Caki2 (cell line): ENCODE data around the gene P4HB. TPM values are rescaled to one million over a fixed set of nuclear protein-coding genes. Genes with fewer than 3 reads are reported as not detected.
"Not testable (repeated sequence)": the region's sequence is repeated elsewhere in the genome, so short reads cannot be mapped to it uniquely, and the experiment has no call there.

Source experiments
- DNase-seq: peaks from one replicate; pipeline ENCODE4 v3.0.0-alpha.2; 2015; ENCODE audit warnings: low read depth
- in situ Hi-C: cut with HindIII; loops from 2 replicates; pipeline ENCODE4 v1.10.0; 2016; ENCODE audit warnings: low sequenced_read_pairs, low pct_unique_long_range_greater_than_20kb, mixed read lengths
- total RNA-seq: library from RNA; depleted of rRNA; stranded (reverse); fragments of >200 nt; shearing (Covaris generic); gene quantifications from 2 replicates; pipeline ENCODE4 v1.2.3, GENCODE V29; 2014; ENCODE audit warnings: low replicate concordance

Gene P4HB
- total RNA-seq, 1 experiment from 2014 or later, result 796 TPM

GRCh38 chr17:81840059-81840458 is 20.3 kb downstream of the P4HB start:
- in situ Hi-C loops, DNase-seq: not testable (repeated sequence)

GRCh38 chr17:81839301-81839700 is 21.0 kb downstream of the P4HB start:
- in situ Hi-C loops, result no loop called here
- DNase-seq, result no peak

GRCh38 chr17:81838753-81839255 is 21.5 kb downstream of the P4HB start:
- in situ Hi-C loops, result no loop called here
- DNase-seq, result no peak

GRCh38 chr17:81837641-81838040 is 22.7 kb downstream of the P4HB start:
- DNase-seq, result no peak
- in situ Hi-C loops, result no loop called here

- in situ Hi-C loops, result no loop called here
- no peak for DNase-seq
Observed at GRCh38 chr17:81834831-81835267, 25.5 kb downstream of the P4HB start, which contains the start of gene PPP1R27. Gene PPP1R27 (minus strand): TSS chr17:81835050. CDS start chr17:81834953, 97 bp downstream.

GRCh38 chr17:81833921-81834830 is 26.2 kb downstream of the P4HB start:
- no peak for DNase-seq
- in situ Hi-C loops, result no loop called here

GRCh38 chr17:81833160-81833920 is 27.0 kb downstream of the P4HB start, which contains the start of gene MCRIP1:
Gene MCRIP1 (minus strand): TSS chr17:81833291. CDS start chr17:81824506, 8,785 bp downstream.
- DNase-seq, result peak; percentile 84
- in situ Hi-C loops, result no loop called here

- peak; percentile 56 for DNase-seq
- in situ Hi-C loops, result no loop called here
Observed at GRCh38 chr17:81832608-81833159, 27.7 kb downstream of the P4HB start.

- no peak for DNase-seq
Observed at GRCh38 chr17:81831957-81832607, 28.3 kb downstream of the P4HB start.

GRCh38 chr17:81831563-81831956 is 28.8 kb downstream of the P4HB start:
- in situ Hi-C loops, result no loop called here
- no peak for DNase-seq

More at GRCh38 chr17:81831957-81832607, 28.3 kb downstream of the P4HB start:
- in situ Hi-C loops, result no loop called here

- DNase-seq, result no peak
- in situ Hi-C loops, result no loop called here
Observed at GRCh38 chr17:81829858-81830257, 30.5 kb downstream of the P4HB start.

GRCh38 chr17:81828656-81829055 is 31.7 kb downstream of the P4HB start:
- in situ Hi-C loops, result no loop called here
- DNase-seq, result no peak

- DNase-seq, result no peak
- in situ Hi-C loops, result no loop called here
Observed at GRCh38 chr17:81825841-81826466, 34.4 kb downstream of the P4HB start.

- in situ Hi-C loops, result no loop called here
- DNase-seq, result no peak
Observed at GRCh38 chr17:81824595-81824994, 35.7 kb downstream of the P4HB start.

GRCh38 chr17:81823820-81824550 is 36.4 kb downstream of the P4HB start:
- in situ Hi-C loops, result no loop called here
- DNase-seq, result no peak

GRCh38 chr17:81822996-81823819 is 37.1 kb downstream of the P4HB start:
- in situ Hi-C loops, result no loop called here

More at GRCh38 chr17:81822996-81823819, 37.1 kb downstream of the P4HB start:
- no peak for DNase-seq
